SK-N-MC (cell line): ENCODE results near the gene RORC.

Source experiments
- DNase-seq: peaks from one replicate; pipeline ENCODE4 v3.0.0-alpha.2; 2011; ENCODE audit warnings: low read depth, low spot score
- H3K27ac ChIP-seq: fragments of 200-600 bp; sonication (generic); 2 replicates; pipeline ENCODE4 v1.5.1; 2016; ENCODE audit warnings: mixed run types
- H3K36me3 ChIP-seq: fragments of 200-600 bp; sonication (generic); 2 replicates; pipeline ENCODE4 v1.6.1; 2017; ENCODE audit warnings: antibody characterized with exemption, low read length, mixed read lengths; ENCODE audit not compliant: insufficient read depth
- H3K4me3 ChIP-seq: fragments of 200-600 bp; sonication (generic); 2 replicates; pipeline ENCODE4 v1.5.1; 2016
- H3K9ac ChIP-seq: fragments of 200-600 bp; sonication (generic); 2 replicates; pipeline ENCODE4 v1.8.0; 2017; ENCODE audit warnings: mixed run types, mixed read lengths; ENCODE audit not compliant: insufficient read length
- H3K9me3 ChIP-seq: fragments of 200-600 bp; sonication (generic); 2 replicates; pipeline ENCODE4 v1.6.1; 2017; ENCODE audit warnings: low read depth, mild to moderate bottlenecking, antibody characterized with exemption, low read length, moderate library complexity, mixed read lengths
- EZH2 ChIP-seq: fragments of 200-600 bp; sonication (generic); IDR thresholded peaks from one replicate; pipeline ENCODE4 v1.6.1; 2017; ENCODE audit warnings: antibody characterized with exemption
- FOXP2 ChIP-seq: optimal IDR thresholded peaks from 2 replicates; pipeline ENCODE3; 2011; ENCODE audit warnings: mild to moderate bottlenecking, moderate library complexity; ENCODE audit not compliant: insufficient read depth; ENCODE audit errors: extremely low read length, control extremely low read depth
- POLR2AphosphoS5 ChIP-seq: IDR thresholded peaks from 2 replicates; pipeline ENCODE4 v1.6.1; 2012; ENCODE audit warnings: mild to moderate bottlenecking, low read depth, low read length, borderline replicate concordance

Gene RORC

GRCh38 chr1:151852733-151853132 lies 21.1 kb upstream of the RORC start:
- no peaks in the 10 kb centered on the region for H3K36me3 ChIP-seq
- no peak overlapping the region for H3K27ac ChIP-seq
- no peak for TF ChIP-seq EZH2
- no peak for TF ChIP-seq POLR2AphosphoS5
- TF ChIP-seq FOXP2, result no peak
- DNase-seq, result no peak
- H3K9ac ChIP-seq, result no peak overlapping the region
- no peak overlapping the region for H3K4me3 ChIP-seq
- no peaks in the 10 kb centered on the region for H3K9me3 ChIP-seq

DNA sequence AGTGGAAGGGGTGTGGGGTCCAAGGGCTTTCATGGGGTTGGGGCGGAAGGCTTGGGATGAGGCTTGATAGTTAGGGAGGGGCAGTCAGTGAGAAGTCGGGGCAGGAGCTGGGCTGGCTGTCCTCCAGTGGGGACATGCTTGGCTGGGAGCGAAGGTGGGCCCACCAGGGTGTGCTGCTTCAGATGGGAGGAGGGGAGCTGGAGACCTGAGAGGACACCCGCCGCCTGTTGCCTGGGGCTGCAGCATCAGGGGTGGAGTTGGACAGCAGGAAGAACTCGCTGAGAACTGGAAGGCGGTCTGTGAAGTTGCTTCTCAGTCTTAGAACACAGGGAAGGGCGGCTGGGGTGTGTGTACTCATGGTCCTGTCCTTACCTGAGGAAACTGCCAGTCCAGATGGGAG lies 20.3 kb upstream of the RORC start:
- no peaks in the 10 kb centered on the region for H3K9me3 ChIP-seq
- no peak for TF ChIP-seq POLR2AphosphoS5
- TF ChIP-seq FOXP2, result no peak
- TF ChIP-seq EZH2, result no peak
- H3K36me3 ChIP-seq, result no peaks in the 10 kb centered on the region
- H3K4me3 ChIP-seq, result no peak overlapping the region
- H3K27ac ChIP-seq, result no peak overlapping the region
- H3K9ac ChIP-seq, result no peak overlapping the region
- DNase-seq, result no peak

DNA sequence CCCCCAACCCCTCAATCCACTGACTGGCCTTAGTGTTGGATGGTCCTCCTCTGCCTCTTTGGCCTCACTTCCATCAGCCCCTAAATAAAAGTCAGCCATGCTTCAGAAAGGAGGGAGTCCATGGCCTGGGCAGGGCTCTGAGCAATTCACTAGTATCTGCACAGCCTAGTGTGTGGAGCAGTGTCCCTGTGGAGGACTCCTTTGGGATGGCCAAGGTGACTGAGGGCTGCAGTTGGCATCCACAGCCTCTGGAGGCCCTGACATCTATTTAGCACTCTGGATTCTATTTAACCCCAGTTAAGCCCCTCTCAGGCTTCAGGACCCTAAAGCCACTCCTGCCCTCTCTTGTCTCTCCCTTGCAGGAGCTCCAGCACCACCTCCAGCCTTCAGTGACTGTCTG lies 18.3 kb upstream of the RORC start:
- no peaks in the 10 kb centered on the region for H3K9me3 ChIP-seq
- H3K4me3 ChIP-seq, result no peak overlapping the region
- no peaks in the 10 kb centered on the region for H3K36me3 ChIP-seq
- no peak overlapping the region for H3K9ac ChIP-seq
- no peak overlapping the region for H3K27ac ChIP-seq
- TF ChIP-seq FOXP2 (no peak), EZH2 (no peak), POLR2AphosphoS5 (no peak)
- DNase-seq, result no peak

- no peak for TF ChIP-seq FOXP2
- no peak for TF ChIP-seq POLR2AphosphoS5
- no peak for TF ChIP-seq EZH2
- Histone ChIP-seq H3K4me3 (no peak overlapping the region), H3K9me3 (no peaks in the 10 kb centered on the region), H3K27ac (no peak overlapping the region), H3K9ac (no peak overlapping the region), H3K36me3 (no peaks in the 10 kb centered on the region)
- DNase-seq, result no peak
Measured at GRCh38 chr1:151849126-151849525, 17.5 kb upstream of the RORC start.

DNA sequence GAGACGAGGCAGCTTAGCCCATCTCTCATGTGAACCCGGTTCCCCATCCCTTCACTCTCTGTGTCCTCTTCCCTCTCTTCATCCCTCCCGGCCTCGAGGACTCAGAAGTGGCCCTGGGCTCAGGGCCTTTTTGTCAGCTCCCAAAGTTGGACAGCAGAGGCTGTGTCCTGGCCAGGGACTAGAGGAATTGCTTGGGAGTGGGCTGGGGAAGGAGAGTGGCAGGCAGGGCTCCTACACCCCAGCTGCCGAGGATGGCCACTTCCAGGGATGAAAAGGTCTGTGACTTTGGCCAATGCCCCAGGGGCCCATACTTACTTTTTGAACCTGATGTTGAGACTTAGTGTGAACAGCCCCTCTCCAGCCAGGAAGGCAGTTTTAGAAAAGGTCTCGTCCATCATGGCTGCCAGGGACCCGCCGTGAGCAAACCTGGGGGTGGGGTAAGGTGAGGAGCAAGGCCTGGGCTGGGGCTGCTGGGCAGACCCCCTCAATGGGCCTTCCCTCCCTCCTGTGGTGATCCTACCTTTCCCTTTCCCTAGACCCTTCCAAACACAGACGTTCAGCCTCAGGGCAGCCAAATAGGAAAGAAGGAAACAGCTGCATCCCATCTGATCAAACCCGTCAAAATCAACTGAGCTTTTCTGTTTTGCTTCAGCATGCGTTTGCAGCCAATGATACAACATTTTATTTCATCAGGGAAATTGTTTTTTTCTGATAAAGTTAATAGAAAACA lies 16.4 kb upstream of the RORC start:
- no peak overlapping the region for H3K4me3 ChIP-seq
- no peak for DNase-seq
- no peak overlapping the region for H3K9ac ChIP-seq
- H3K27ac ChIP-seq, result no peak overlapping the region
- no peaks in the 10 kb centered on the region for H3K9me3 ChIP-seq
- no peaks in the 10 kb centered on the region for H3K36me3 ChIP-seq
- TF ChIP-seq POLR2AphosphoS5 (no peak), FOXP2 (no peak)

DNA sequence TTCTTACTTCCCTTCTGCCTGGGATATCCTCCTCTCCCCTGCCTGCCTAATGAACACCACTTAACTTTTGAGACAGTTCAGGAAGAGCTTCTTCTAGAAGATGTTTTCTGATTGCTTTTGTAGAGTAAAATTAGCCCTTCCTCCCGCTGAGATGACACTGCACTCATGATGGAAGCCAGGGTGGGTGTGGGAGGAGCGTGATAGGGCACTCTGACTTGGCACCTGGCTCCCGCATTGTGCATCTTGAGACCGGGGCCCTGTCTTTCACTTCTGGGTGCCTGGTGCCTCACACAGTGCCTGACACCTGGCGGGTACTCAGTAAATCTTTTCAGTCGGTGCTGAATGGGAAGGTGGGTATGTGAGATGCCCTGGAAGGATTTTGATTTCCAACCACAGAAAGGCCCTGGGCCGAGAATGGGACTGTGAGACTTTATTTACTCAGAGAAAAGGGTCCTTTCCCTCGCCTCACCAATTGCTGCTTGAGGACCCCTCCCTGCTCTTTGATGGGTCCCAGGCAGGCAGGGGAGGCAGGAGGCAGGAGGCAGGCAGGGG lies 15.2 kb upstream of the RORC start:
- no peak overlapping the region for H3K4me3 ChIP-seq
- TF ChIP-seq FOXP2, result no peak
- no peak for TF ChIP-seq POLR2AphosphoS5
- TF ChIP-seq EZH2, result no peak
- H3K36me3 ChIP-seq, result no peaks in the 10 kb centered on the region
- no peaks in the 10 kb centered on the region for H3K9me3 ChIP-seq
- no peak overlapping the region for H3K9ac ChIP-seq
- H3K27ac ChIP-seq, result no peak overlapping the region
- no peak for DNase-seq

- H3K27ac ChIP-seq, result no peak overlapping the region
- DNase-seq, result no peak
Measured at GRCh38 chr1:151846062-151846568, 14.5 kb upstream of the RORC start.

GRCh38 chr1:151843398-151843797 lies 11.8 kb upstream of the RORC start:
- Histone ChIP-seq H3K4me3 (no peak overlapping the region), H3K9me3 (no peaks in the 10 kb centered on the region), H3K9ac (no peak overlapping the region), H3K36me3 (no peaks in the 10 kb centered on the region), H3K27ac (no peak overlapping the region)
- TF ChIP-seq EZH2 (no peak), FOXP2 (no peak), POLR2AphosphoS5 (no peak)
- no peak for DNase-seq

More at GRCh38 chr1:151846062-151846568, 14.5 kb upstream of the RORC start:
- Histone ChIP-seq H3K4me3 (no peak overlapping the region), H3K9ac (no peak overlapping the region), H3K9me3 (no peaks in the 10 kb centered on the region), H3K36me3 (no peaks in the 10 kb centered on the region)
- TF ChIP-seq POLR2AphosphoS5, result no peak
- TF ChIP-seq FOXP2, result no peak
- TF ChIP-seq EZH2, result no peak
